GM11168 (cell line): Measurements from ENCODE around the gene MKLN1.

Experiments used
- in situ Hi-C: fragments of 300-500 bp; cut with MboI; formaldehyde crosslinking; loops from one replicate; pipeline ENCODE4 v1.12.0; 2022; ENCODE audit warnings: low sequenced_read_pairs; ENCODE audit not compliant: unreplicated experiment

Gene MKLN1

DNA sequence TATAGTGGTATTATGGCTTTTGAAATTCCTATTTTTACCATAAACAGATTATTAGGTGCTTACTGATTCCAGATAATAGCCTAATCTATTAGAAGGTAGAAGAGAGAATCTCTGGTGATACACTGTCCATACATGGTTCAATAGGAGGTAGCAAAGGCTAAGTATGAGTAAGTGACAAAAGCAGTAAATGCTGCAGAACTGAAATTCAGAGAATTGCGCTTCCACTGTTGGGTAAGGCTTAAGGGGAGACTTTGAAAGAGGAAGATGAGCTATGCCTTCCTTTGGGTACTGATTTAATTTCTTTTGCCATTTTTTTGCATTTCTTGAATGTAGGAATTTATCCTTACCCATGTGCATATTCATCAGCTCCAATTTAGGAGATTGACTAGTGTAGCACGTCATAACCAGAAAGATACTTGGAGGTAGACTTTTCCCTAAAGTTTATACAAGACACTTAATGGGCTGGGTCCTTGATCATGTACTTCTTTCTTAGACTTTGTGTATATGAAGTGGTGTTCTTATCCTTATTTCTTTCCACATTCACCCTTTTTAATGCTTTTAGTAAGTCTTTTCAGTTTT is 15.3 kb downstream of the MKLN1 start:
- in situ Hi-C loops: no loop called here

DNA sequence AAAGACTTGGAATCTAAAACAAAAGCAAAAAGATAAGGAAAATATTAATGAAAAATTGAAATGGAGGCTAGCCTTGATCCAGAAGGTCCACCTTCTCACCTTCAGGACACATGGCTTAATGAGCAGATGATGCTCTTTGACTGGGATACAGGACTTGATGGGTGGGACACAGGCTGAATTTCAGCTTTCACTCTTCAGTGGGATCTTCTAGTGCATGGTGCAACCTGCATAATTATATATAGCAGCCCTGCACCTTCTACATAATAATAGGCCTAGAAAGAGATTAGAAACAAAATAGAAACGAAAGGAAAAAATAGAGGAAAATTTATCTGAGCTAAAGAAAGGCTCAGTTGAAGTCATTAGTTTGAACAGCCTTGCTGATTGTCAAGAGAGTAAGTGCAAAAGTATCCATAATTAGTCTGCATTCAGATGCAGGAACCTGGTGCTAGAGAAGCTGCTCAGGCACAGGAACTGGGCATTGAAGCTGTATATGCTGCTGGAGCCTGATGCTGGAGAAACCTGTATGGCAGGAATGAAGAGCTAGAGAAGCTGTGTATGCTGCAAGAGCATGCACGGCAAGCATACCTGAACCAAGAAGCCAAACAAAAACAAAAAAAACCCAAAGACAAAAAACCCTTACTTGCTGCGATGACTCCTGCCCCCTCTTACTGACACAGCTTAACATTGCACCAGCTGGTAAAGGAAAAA is 19.4 kb downstream of the MKLN1 start:
- in situ Hi-C loops: no loop called here

DNA sequence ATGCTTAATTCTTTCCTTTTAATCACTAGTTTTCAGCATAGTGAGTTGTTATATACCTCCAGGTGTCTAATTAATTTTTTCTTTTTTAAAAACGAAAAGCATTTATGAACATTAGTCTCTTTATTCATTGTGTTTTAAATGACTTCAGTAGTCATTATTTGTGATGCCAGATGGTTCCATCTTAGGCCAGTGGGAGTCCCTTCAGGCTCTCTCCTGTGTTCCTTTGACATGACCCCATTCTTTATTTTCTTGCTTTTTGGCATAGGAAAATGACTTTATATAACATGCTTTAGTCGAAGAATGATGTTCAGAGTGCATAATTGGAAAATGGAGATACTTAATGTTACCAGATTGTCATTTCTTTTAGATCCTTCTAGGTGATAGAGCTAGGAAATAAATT is 24.4 kb downstream of the MKLN1 start:
- in situ Hi-C loops: no loop called here

DNA sequence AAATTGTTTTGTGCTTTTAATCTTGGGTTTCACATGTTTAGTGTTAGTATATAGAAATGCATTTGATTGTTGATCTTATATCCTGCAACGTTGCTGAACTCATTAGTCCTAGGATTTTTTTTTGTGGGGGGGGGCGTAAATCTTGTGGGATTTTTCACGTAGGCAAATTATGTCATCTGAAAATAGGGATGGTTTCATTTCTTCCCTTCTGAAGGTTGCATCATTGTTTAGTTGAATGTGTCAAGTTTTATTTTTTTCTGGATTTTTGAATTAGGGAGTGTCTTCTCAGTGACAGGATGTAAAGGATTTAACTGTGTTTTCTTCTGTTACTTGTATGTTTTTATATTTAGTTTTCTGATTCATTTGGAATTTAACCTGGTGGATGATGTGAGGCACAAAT is 26.7 kb downstream of the MKLN1 start:
- in situ Hi-C loops: no loop called here

- in situ Hi-C loops: no loop called here
Measured at GRCh38 chr7:131355917-131356777, 28.5 kb downstream of the MKLN1 start.

DNA sequence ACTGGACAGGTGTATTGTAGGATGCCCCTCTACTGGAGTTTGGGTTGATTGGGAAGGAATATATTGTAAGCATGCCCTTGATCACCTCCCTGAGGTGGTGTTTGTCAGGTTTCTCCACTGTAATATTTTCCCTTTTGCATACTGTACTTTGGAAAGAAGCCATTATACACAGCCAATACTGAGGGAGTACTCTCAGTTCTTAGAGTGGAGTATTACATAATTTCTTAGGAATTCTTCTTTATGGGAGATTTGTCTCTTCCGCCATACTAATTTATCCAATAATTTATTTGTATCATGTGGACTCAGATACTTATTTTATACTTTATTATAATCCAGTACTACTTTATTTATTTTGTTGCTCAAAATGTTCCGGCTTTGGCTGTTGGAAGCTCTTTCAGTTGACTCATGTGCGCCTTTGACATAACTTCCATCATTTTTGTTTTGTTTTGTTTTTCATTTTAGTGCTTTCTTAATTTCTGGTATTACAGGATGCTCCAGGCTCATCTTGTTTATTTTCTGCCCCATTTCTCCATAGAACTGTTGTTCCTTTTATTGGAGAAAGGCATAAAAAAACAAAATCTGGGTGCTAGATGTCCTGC is 29.7 kb downstream of the MKLN1 start:
- in situ Hi-C loops: no loop called here

- in situ Hi-C loops: no loop called here
Measured at GRCh38 chr7:131358636-131359035, 31.0 kb downstream of the MKLN1 start.

- in situ Hi-C loops: no loop called here
Measured at GRCh38 chr7:131359136-131359776, 31.6 kb downstream of the MKLN1 start.

GRCh38 chr7:131363719-131364118 is 36.0 kb downstream of the MKLN1 start:
- in situ Hi-C loops: no loop called here

GRCh38 chr7:131364767-131365344 is 37.2 kb downstream of the MKLN1 start:
- in situ Hi-C loops: no loop called here

DNA sequence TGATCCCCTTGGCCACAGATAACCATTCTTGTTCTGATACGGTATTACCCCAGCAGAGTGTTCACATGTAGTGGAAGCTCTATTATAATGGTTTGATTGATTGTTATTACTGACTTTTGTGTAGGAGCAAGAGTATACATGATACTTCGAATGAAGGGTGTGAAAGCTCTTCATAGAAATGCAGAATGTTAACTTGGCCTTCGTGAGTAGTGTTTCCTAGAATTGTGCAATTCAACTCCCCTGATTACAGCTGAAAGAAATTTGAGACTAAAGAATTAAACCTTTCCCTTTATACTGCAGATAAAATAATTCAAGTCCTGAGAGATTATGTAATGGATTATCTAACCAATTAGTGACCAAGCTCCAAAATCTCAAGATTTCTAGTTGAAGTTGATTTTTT is 38.2 kb downstream of the MKLN1 start:
- in situ Hi-C loops: no loop called here

DNA sequence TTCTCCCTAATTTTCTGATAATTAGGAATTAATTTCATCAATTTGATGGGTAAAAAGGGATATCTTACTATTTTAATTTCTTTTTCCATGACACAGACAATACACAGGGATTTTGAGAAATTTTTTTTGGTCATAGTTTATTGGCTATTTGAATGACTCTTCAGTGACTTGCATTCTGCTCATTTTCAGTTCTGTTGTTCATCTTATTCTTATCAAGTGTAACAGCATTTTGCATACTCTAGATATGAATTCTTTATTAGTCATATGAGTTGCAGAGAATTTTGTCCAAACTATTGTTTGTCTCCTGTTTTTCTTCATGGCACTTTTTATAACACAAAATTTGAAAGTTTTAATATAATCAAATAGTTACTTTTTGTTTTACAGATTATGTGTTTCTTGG is 41.7 kb downstream of the MKLN1 start:
- in situ Hi-C loops: no loop called here

- in situ Hi-C loops: no loop called here
Measured at GRCh38 chr7:131370523-131370968, 42.9 kb downstream of the MKLN1 start.

- in situ Hi-C loops: no loop called here
Measured at GRCh38 chr7:131371411-131371810, 43.7 kb downstream of the MKLN1 start.

DNA sequence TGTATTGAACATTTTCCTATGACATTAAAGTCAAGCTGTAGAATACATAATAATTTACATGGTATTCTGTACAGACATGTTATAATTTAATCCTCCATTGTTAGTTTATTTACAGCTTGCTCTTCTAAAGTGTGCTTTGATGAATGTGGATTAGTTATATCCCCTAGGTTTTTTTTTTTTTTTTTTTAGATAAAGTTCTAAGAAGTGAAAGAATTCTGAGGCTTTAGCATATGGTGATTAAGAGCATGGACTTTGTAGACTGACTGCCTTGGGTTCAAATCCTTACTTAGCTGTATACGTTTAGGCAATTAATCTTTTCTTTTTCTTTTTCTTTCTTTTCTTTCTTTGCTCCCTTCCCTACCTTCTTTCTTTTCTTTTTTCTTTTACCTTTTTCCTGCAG is 44.9 kb downstream of the MKLN1 start:
- in situ Hi-C loops: no loop called here

- in situ Hi-C loops: no loop called here
Measured at GRCh38 chr7:131374821-131375220, 47.1 kb downstream of the MKLN1 start.

DNA sequence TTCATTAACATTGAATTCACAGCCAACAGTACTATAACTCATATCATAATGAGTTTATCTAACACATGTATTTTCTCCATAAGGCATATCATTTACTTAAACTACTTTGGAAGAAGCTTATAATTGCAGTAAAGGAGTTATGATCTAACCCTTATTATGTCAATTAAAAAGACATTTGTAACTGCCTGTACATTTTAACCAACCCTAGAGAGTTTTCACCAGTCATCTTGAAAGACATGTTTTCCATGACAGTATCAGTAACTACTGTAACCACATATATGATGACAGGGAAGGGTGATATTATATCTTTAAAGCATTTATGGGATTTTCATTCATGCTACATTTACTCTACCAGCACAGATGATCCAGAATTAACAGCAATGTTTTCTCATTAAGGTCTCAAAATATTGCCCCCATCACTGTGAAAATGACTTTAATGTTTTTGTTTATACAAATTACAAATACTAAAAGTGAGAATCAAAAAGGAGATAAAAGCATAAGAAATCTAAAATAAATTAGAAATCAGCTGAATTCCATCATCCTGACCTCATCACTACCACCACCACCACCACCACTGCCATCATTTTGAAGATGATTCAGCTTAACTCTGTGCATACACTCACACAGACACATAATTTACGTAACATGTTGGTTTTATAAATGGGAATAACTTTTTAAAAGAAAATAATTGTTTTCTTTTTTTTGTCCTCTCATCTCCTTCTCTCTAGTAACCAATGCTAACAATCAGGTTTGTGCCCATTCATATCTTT is 53.6 kb downstream of the MKLN1 start:
- in situ Hi-C loops: no loop called here

- in situ Hi-C loops: no loop called here
Measured at GRCh38 chr7:131383417-131384285, 56.0 kb downstream of the MKLN1 start.
